Small intestine (tissue), 7 donors: ENCODE results near the gene ZKSCAN3. TPM values are rescaled to one million over a fixed set of nuclear protein-coding genes. Genes with fewer than 3 reads are reported as not detected.
"Not testable (repeated sequence)": the region's sequence is repeated elsewhere in the genome, so short reads cannot be mapped to it uniquely, and the experiment has no call there.

Source experiments
- DNase-seq, 2 donors: peaks; one replicate each; pipeline versions ENCODE4 v3.0.0 to v3.0.0-alpha.2; 2013
- FAIRE-seq: peaks from 2 replicates; lab custom pipeline; 2012; peaks lifted over from hg19 to GRCh38; lab: Jason Lieb, UNC
- H3K27ac ChIP-seq, 3 donors: one replicate each; pipeline ENCODE4 v1.5.1; 2013; ENCODE audit warnings: low read length in 2 of 3, mild to moderate bottlenecking in 2 of 3, control low read depth in 1 of 3, inconsistent platforms in 1 of 3, low read depth in 1 of 3, moderate library complexity in 1 of 3
- H3K27me3 ChIP-seq, 3 donors: one replicate each; pipeline ENCODE4 v1.6.1; 2013; ENCODE audit warnings: low read length in 3 of 3, inconsistent platforms in 1 of 3; ENCODE audit not compliant: control insufficient read depth in 3 of 3, insufficient read depth in 3 of 3
- H3K36me3 ChIP-seq, 3 donors: one replicate each; pipeline ENCODE4 v1.6.1; 2013; ENCODE audit warnings: low read length in 3 of 3, inconsistent platforms in 1 of 3, low read depth in 1 of 3, mild to moderate bottlenecking in 1 of 3, moderate library complexity in 1 of 3; ENCODE audit not compliant: control insufficient read depth in 3 of 3, insufficient read depth in 2 of 3
- H3K4me1 ChIP-seq, 3 donors: one replicate each; pipeline ENCODE4 v1.6.1; 2013; ENCODE audit warnings: low read length in 2 of 3, inconsistent platforms in 1 of 3, low read depth in 1 of 3, mild to moderate bottlenecking in 1 of 3, moderate library complexity in 1 of 3; ENCODE audit not compliant: control insufficient read depth in 3 of 3, insufficient read depth in 2 of 3
- H3K4me3 ChIP-seq, 3 donors: one replicate each; pipeline ENCODE4 v1.5.1; 2013; ENCODE audit warnings: low read length in 3 of 3, control low read depth in 1 of 3, inconsistent platforms in 1 of 3, low read depth in 1 of 3, mild to moderate bottlenecking in 1 of 3, moderate library complexity in 1 of 3
- H3K9me3 ChIP-seq, 2 donors: one replicate each; pipeline ENCODE4 v1.6.1; 2013; ENCODE audit warnings: low read depth in 1 of 2, low read length in 1 of 2; ENCODE audit not compliant: control insufficient read depth in 2 of 2, insufficient read depth in 1 of 2
- WGBS, 3 donors: extraction: QIAGEN DNeasy Blood & Tissue Kit; methylation state at CpG; one replicate each; pipeline ENCODE4 v1.1.7; 2013; 5-methylcytosine and 5-hydroxymethylcytosine counted together
- polyA plus RNA-seq, 4 donors: library from polyadenylated mRNA; stranded (reverse) in 3 of 4; unstranded in 1 of 4; fragments of 200-250 nt in 3 of 4; fragments of 120-200 nt in 1 of 4; gene quantifications; one replicate each; pipeline versions ENCODE4 v1.2.1 to v1.2.3, GENCODE V29; 2013
- donor health status: healthy with polysubstance abuse.
- donor health status: control.
- donor health status: control.
- donor health status: Bipolar disorder and iron deficiency.
- donor health status: healthy.

Gene ZKSCAN3
- polyA plus RNA-seq, 4 donors: 1.1 to 5.3 (median 1.9) TPM

GRCh38 chr6:28393912-28394662 lies 44.3 kb downstream of the ZKSCAN3 start:
- no peak overlapping the region for H3K4me3 ChIP-seq
- peak; percentile 8 to 22 for DNase-seq
- no peak for FAIRE-seq
- no peaks in the 10 kb centered on the region for H3K9me3 ChIP-seq
- peaks cover 7 to 14% (median 10%) of the 10 kb centered on the region in 3 donors for H3K36me3 ChIP-seq
- no peaks in the 10 kb centered on the region for H3K27me3 ChIP-seq
- 78 to 91% (median 79%) methylated on average over 5 of the region's 5 CpGs for WGBS, 3 donors
- peaks cover 0 to 7% (median 0%) of the 10 kb centered on the region in 3 donors for H3K4me1 ChIP-seq
- no peak overlapping the region for H3K27ac ChIP-seq

- FAIRE-seq (no peak), DNase-seq (no peak)
- Histone ChIP-seq H3K9me3 (no peaks in the 10 kb centered on the region), H3K36me3 (peaks cover 5 to 10% (median 5%) of the 10 kb centered on the region in 3 donors), H3K4me3 (no peak overlapping the region), H3K27ac (no peak overlapping the region), H3K27me3 (peaks cover 0 to 2% (median 0%) of the 10 kb centered on the region in 3 donors), H3K4me1 (peaks cover 0 to 7% (median 0%) of the 10 kb centered on the region in 3 donors)
- WGBS, 3 donors: 93 to 100% (median 96%) methylated on average over 4 of the region's 4 CpGs
Observed at GRCh38 chr6:28395918-28396317, 46.2 kb downstream of the ZKSCAN3 start.

GRCh38 chr6:28399350-28400121 lies 49.8 kb downstream of the ZKSCAN3 start, which contains the start of gene ZSCAN12:
Gene ZSCAN12, minus strand, starts transcription at chr6:28399747. Its CDS starts 1,342 bp downstream, at chr6:28398405.
- FAIRE-seq (no peak), DNase-seq (peak; percentile 77 to 93)
- H3K4me1 ChIP-seq: peaks cover 0 to 7% (median 0%) of the 10 kb centered on the region in 3 donors
- H3K27ac ChIP-seq: peak within 1 kb of the TSS; percentile 32 to 90 (median 80)
- no peaks in the 10 kb centered on the region for H3K9me3 ChIP-seq
- 1 to 3% (median 2%) methylated on average over 42 to 49 of the region's 49 CpGs for WGBS, 3 donors
- H3K4me3 ChIP-seq: peak within 1 kb of the TSS; percentile 95 to 99 (median 98)
- peaks cover 0 to 6% (median 0%) of the 10 kb centered on the region in 3 donors for H3K36me3 ChIP-seq
- peaks cover 0 to 10% (median 0%) of the 10 kb centered on the region in 3 donors for H3K27me3 ChIP-seq

GRCh38 chr6:28400122-28400451 lies 50.3 kb downstream of the ZKSCAN3 start:
- peak overlapping the region; percentile 95 to 99 (median 98) for H3K4me3 ChIP-seq
- DNase-seq (no peak), FAIRE-seq (no peak)
- 23 to 31% (median 24%) methylated on average over 8 of the region's 8 CpGs for WGBS, 3 donors
- peaks cover 0 to 10% (median 0%) of the 10 kb centered on the region in 3 donors for H3K27me3 ChIP-seq
- H3K4me1 ChIP-seq: peaks cover 0 to 7% (median 0%) of the 10 kb centered on the region in 3 donors
- peak overlapping the region; percentile 32 to 90 (median 80) for H3K27ac ChIP-seq
- peaks cover 0 to 6% (median 0%) of the 10 kb centered on the region in 3 donors for H3K36me3 ChIP-seq
- H3K9me3 ChIP-seq: no peaks in the 10 kb centered on the region

- Histone ChIP-seq H3K4me3 (no peak overlapping the region), H3K27me3 (peaks cover 0 to 10% (median 0%) of the 10 kb centered on the region in 3 donors), H3K4me1 (peaks cover 0 to 7% (median 0%) of the 10 kb centered on the region in 3 donors), H3K36me3 (peaks cover 0 to 4% (median 0%) of the 10 kb centered on the region in 3 donors), H3K9me3 (no peaks in the 10 kb centered on the region), H3K27ac (no peak overlapping the region)
- FAIRE-seq (no peak), DNase-seq (no peak)
- 48 to 88% (median 81%) methylated on average over 1 of the region's 1 CpG for WGBS, 3 donors
Observed at GRCh38 chr6:28401172-28401571, 51.4 kb downstream of the ZKSCAN3 start.

- no peak for DNase-seq
- Histone ChIP-seq H3K27me3 (peaks cover 0 to 10% (median 0%) of the 10 kb centered on the region in 3 donors), H3K36me3 (peaks cover 0 to 4% (median 0%) of the 10 kb centered on the region in 3 donors), H3K27ac (no peak overlapping the region), H3K4me1 (peaks cover 0 to 4% (median 0%) of the 10 kb centered on the region in 3 donors), H3K9me3 (no peaks in the 10 kb centered on the region), H3K4me3 (no peak overlapping the region)
- 45 to 85% (median 55%) methylated on average over 2 of the region's 2 CpGs for WGBS, 3 donors
- no peak for FAIRE-seq
Observed at GRCh38 chr6:28402197-28402596, 52.5 kb downstream of the ZKSCAN3 start.

- H3K9me3 ChIP-seq, H3K4me1 ChIP-seq, H3K36me3 ChIP-seq, FAIRE-seq, H3K27ac ChIP-seq, H3K4me3 ChIP-seq, DNase-seq: not testable (repeated sequence)
- H3K27me3 ChIP-seq: peaks cover 0 to 19% (median 3%) of the 10 kb centered on the region in 3 donors
- 81 to 92% (median 82%) methylated on average over 4 to 5 of the region's 5 CpGs for WGBS, 3 donors
Observed at GRCh38 chr6:28403923-28404322, 54.2 kb downstream of the ZKSCAN3 start.

GRCh38 chr6:28407401-28407800 lies 57.7 kb downstream of the ZKSCAN3 start:
- no peak overlapping the region for H3K27ac ChIP-seq
- 58 to 66% (median 61%) methylated on average over 2 of the region's 2 CpGs for WGBS, 3 donors
- no peaks in the 10 kb centered on the region for H3K36me3 ChIP-seq
- no peaks in the 10 kb centered on the region for H3K4me1 ChIP-seq
- no peak overlapping the region for H3K4me3 ChIP-seq
- DNase-seq: no peak
- no peak for FAIRE-seq
- H3K27me3 ChIP-seq: peaks cover 0 to 15% (median 7%) of the 10 kb centered on the region in 3 donors
- peaks cover 0 to 4% of the 10 kb centered on the region in 2 donors for H3K9me3 ChIP-seq
